RPMI8226 (cell line): Measurements from ENCODE around the gene BCAS3.

ENCODE experiments used
- DNase-seq: peaks from one replicate; pipeline ENCODE4 v3.0.0-alpha.2; 2015

The BCAS3 gene

DNA sequence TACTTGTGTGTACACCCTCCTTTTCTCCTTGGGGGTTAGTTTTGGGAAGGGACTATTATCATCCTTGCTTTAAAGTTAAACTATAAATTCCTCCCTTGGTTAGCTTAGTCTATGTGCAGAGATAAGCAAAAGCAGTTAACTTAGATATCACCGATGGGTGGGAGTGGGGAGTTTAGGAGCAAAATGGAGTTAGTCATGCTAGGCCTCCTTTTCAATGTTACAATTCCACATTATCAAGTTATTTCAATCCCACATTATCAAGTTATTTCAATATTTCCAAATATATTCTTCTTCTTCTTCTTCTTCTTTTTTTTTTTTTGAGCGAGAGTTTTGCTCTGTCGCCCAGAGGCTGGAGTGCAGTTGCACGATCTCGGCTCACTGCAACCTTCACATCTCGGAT lies 1.7 kb upstream of the BCAS3 start:
- no peak for DNase-seq

- DNase-seq, result no peak
Measured at GRCh38 chr17:60676758-60677307, 818 bp upstream of the BCAS3 start.

GRCh38 chr17:60678118-60678444 lies 430 bp downstream of the BCAS3 start:
- DNase-seq, result no peak

- DNase-seq, result no peak
Measured at GRCh38 chr17:60679287-60679686, 1.6 kb downstream of the BCAS3 start.

GRCh38 chr17:60680754-60681153 lies 3.1 kb downstream of the BCAS3 start:
- no peak for DNase-seq

- no peak for DNase-seq
Measured at GRCh38 chr17:60685437-60685836, 7.8 kb downstream of the BCAS3 start.

DNA sequence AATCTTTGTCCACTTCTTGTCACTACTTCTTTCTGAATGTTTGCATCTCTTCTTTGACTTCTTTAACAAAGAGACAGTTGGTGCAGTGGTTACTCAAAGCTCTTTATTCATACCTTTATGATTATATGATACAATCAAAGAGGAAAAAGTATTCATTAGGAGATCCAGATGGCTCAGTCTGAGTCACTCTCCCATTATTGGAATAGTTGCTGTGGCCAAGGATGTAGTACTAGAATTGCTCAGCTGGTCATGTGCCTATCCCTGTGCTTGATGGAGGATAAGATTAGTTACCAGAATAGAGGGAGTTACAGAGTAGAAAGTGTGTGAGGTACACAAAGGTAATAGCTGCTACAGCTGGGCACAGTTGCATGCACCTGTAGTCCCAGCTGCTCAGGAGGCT lies 18.3 kb downstream of the BCAS3 start:
- no peak for DNase-seq

DNA sequence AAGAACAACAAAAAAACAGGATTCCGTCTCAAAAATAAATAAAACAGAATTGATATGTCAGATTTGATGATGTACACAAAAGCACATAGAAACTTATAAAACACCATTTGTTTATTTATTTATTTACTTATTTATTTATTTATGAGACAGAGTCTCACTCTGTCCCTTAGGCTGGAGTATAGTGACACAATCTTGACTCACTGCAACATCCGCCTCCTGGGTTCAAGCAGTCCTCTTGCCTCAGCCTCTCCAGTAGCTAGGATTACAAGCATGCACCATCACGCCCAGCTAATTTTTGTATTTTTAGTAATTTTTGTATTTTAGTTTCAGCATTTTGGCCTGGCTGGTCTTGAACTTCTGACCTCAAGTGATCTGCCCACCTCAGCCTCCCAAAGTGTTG lies 21.4 kb downstream of the BCAS3 start:
- no peak for DNase-seq

GRCh38 chr17:60704170-60704569 lies 26.5 kb downstream of the BCAS3 start:
- no peak for DNase-seq

GRCh38 chr17:60712675-60713074 lies 35.0 kb downstream of the BCAS3 start:
- no peak for DNase-seq

GRCh38 chr17:60713608-60714007 lies 36.0 kb downstream of the BCAS3 start:
- DNase-seq, result no peak

GRCh38 chr17:60716766-60717165 lies 39.1 kb downstream of the BCAS3 start:
- DNase-seq, result no peak

GRCh38 chr17:60717814-60718213 lies 40.2 kb downstream of the BCAS3 start:
- DNase-seq, result no peak

DNA sequence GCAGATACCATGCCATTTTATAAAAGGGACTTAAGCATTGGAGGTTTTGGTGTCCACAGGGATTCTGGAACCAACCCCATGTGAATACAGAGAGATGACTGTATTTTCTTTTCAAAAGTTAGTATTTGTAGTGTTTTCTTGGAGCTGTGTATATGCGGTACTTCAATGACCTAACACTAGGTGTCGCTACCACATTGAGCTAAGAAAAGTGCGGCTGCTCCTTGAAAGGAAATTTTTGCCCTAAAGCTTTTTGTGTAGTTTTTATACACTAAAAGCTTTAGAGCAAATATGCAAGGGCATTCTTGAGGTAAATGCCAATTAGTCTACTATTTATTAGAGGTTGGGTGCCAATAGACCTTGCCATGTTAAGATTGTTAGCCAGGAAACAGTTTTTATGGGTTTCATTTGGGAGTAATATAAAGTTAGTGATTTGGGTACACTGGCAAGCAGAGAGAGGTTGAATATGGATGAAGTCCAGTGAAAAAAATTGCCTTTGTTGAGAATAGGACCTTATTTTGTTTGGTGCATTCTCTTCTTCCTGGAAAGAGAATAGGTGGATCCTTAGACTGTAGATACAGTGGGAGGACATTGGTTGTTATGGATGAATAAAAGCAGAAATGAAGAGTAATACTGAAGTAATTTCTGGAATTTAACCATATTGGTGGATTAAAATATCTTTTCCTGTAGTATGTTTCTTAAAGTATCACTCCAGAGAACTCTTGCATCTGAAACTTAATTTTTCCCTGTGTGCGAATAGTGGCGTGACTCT lies 43.3 kb downstream of the BCAS3 start:
- peak; percentile 64 for DNase-seq

DNA sequence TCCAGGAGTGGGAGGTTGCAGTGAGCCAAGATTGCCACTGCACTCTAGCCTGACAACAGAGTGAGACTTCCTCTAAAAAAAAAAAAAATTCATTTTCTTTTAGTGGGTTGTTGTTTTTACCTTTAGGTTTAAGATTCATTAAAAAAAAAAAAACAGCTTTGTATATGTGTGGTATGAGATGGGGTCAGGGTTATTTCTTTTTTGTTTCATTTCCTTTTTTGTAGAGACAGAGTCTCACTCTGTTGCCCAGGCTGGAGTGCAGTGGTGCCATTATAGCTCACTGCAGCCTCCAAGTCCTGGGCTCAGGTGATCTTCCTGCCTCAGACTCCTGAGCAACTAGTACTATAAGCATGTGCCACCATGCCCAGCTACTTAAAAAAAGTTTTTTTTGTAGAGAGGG lies 47.0 kb downstream of the BCAS3 start:
- no peak for DNase-seq

GRCh38 chr17:60729854-60730253 lies 52.2 kb downstream of the BCAS3 start:
- DNase-seq, result no peak

DNA sequence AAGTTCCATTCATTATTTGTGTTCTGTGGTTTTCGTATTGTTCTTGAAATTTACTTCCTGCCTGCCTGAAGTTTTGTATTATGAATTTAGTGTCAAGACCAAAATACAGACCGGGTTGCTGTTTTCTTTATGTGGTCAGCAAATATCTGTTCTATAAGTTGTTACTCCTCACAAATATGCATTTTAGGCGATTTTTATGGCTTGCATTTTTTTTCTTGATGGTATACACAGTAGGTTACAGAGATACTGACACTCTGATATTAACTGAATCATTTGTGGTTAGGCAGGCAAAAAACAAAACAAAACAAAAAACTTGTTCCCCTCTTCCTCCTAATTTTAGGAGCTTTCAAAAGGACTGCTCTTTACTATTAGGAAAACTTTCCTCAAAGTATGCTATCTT lies 52.6 kb downstream of the BCAS3 start:
- no peak for DNase-seq

- DNase-seq, result no peak
Measured at GRCh38 chr17:60738287-60738686, 60.6 kb downstream of the BCAS3 start.

GRCh38 chr17:60740584-60740983 lies 62.9 kb downstream of the BCAS3 start:
- DNase-seq, result no peak

- DNase-seq, result no peak
Measured at GRCh38 chr17:60741031-60741430, 63.4 kb downstream of the BCAS3 start.

GRCh38 chr17:60743282-60743681 lies 65.6 kb downstream of the BCAS3 start:
- no peak for DNase-seq

GRCh38 chr17:60743799-60744198 lies 66.1 kb downstream of the BCAS3 start:
- no peak for DNase-seq

- no peak for DNase-seq
Measured at GRCh38 chr17:60744355-60744966, 66.8 kb downstream of the BCAS3 start.

DNA sequence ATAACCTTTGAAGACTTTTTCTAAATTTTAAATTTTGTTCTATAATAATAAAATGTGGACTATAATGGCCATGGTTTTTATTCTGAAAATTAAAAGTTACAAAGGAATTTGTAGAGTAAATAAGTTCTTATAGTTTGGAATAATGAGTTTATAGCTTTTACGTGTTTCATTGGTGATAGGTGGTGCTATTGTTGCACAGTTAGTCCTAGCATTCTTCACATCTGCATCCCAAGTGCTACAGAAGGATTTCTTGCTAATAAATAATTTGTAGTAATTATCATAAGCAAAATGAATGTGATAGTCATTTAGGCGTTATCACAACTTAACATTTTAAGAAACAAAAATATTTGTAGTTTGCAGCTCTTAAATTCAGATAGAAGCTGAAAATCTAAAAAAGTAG lies 67.9 kb downstream of the BCAS3 start:
- no peak for DNase-seq
